ENCODE measurements around the gene NEK5. TPM values are rescaled to one million over a fixed set of nuclear protein-coding genes. Genes with fewer than 3 reads are reported as not detected.

Gene NEK5
- total and polyA plus RNA-seq, 2 donors (not counting 3 experiments of a cell fraction or from before 2014, with no cell fraction given) = 0.03 to 0.18 TPM

GRCh38 chr13:52096062-52096461 is 32.8 kb downstream of the NEK5 start:
- DNase-seq (ENCODE audit: low read depth, low spot score) (no peak), FAIRE-seq (no peak)
- H3K9me3 ChIP-seq (replicated peaks; ENCODE audit: control insufficient read depth, insufficient read depth, low read length) = no peaks in the 10 kb centered on the region
- TF ChIP-seq MYC (IDR thresholded peaks at IDR 0.05; ENCODE audit: low read depth, low read length) (no peak), FOS (IDR thresholded peaks at IDR 0.05; ENCODE audit: borderline replicate concordance, insufficient read depth, low read length) (no peak), EZH2 (IDR thresholded peaks at IDR 0.05; ENCODE audit: borderline replicate concordance, low read depth, low read length, severe bottlenecking) (no peak), JUN (IDR thresholded peaks at IDR 0.05; ENCODE audit: borderline replicate concordance, insufficient read depth, insufficient read length, low read depth) (no peak), MAX (IDR thresholded peaks at IDR 0.05; ENCODE audit: insufficient read depth, insufficient read length) (no peak), CTCF (IDR thresholded peaks at IDR 0.05; ENCODE audit: extremely low read depth in 1 of 2, insufficient read depth in 1 of 2, low read depth in 1 of 2, low read length in 2 of 2) (no peak), POLR2AphosphoS5 (IDR thresholded peaks at IDR 0.05; ENCODE audit: insufficient read depth, low read depth, low read length) (no peak), GATA2 (IDR thresholded peaks at IDR 0.05; ENCODE audit: insufficient read depth, insufficient read length, low read depth, low read length) (no peak), POLR2A (IDR thresholded peaks at IDR 0.05; ENCODE audit: low read depth, low read length) (no peak)
- ChIA-PET POLR2A (no interaction called here), CTCF (no interaction called here)
- H3K9me1 ChIP-seq (replicated peaks; ENCODE audit: control insufficient read depth, extremely low read depth, insufficient read depth, low read length) = no peaks in the 10 kb centered on the region
- no TSS peak for BruUV-seq (replicated peaks)
- no peaks in the 10 kb centered on the region for H3K4me1 ChIP-seq (ENCODE audit: control insufficient read depth, extremely low read depth, insufficient read depth, low read length)
- no peaks in the 10 kb centered on the region for H3K79me2 ChIP-seq (ENCODE audit: control insufficient read depth, insufficient read depth, low read length)
- H4K20me1 ChIP-seq (replicated peaks; ENCODE audit: control insufficient read depth, extremely low read depth, insufficient read depth, low read length) = no peaks in the 10 kb centered on the region
- H3K27ac ChIP-seq (ENCODE audit: insufficient read depth, low read depth, low read length) = no peak overlapping the region
- H3K27me3 ChIP-seq (ENCODE audit: control insufficient read depth in 2 of 2, insufficient read depth in 2 of 2, low read length in 2 of 2) = peaks cover 0 to 3% of the 10 kb centered on the region in 2 experiments
- dilution Hi-C loops (cut with MboI; ENCODE audit: extremely low pct_ligation_motif_present, low sequenced_read_pairs) (no loop called here), intact Hi-C loops (cut with micrococcal nuclease) (no loop called here)
- no peak overlapping the region for H2AFZ ChIP-seq (ENCODE audit: low read depth, low read length)
- no peak overlapping the region for H3K4me3 ChIP-seq (replicated peaks in 1 of 3; ENCODE audit: insufficient read depth in 1 of 3, low read depth in 1 of 3, low read length in 3 of 3)
- no peak overlapping the region for H3K4me2 ChIP-seq (ENCODE audit: insufficient read depth, low read length)
- no peaks in the 10 kb centered on the region for H3K36me3 ChIP-seq (ENCODE audit: control insufficient read depth in 2 of 2, extremely low read depth in 1 of 2, insufficient read depth in 2 of 2, low read length in 2 of 2)
- H3K9ac ChIP-seq (replicated peaks; ENCODE audit: extremely low read depth, insufficient read depth, low read length) = no peak overlapping the region

All from endothelial cell of umbilical vein (primary cell).